Activated T-helper 1 cell treated with anti-CD3 and anti-CD28 coated beads, Interleukin-12 subunit alpha, Interleukin-12 subunit beta, Interleukin-2, Interleukin-4 antibody, amounts not matched to agents 30 ng/mL and 10 ng/mL and 1 ng/mL, durations not matched to agents 14 hours and 24 hours and 36 hours (primary cell): ENCODE data around the gene IL19. TPM values are rescaled to one million over a fixed set of nuclear protein-coding genes. Genes with fewer than 3 reads are reported as not detected.
"Not testable (repeated sequence)": the region's sequence is repeated elsewhere in the genome, so short reads cannot be mapped to it uniquely, and the experiment has no call there.

ENCODE experiments used
- DNase-seq: peaks from one replicate; pipeline ENCODE4 v3.0.0; 2021; ENCODE audit warnings: low spot score
- H3K27ac Mint-ChIP-seq: one replicate; pipeline ENCODE4 v1.8.0; 2021; ENCODE audit warnings: mild to moderate bottlenecking, mixed read lengths
- H3K27me3 Mint-ChIP-seq: one replicate; pipeline ENCODE4 v1.8.0; 2022; ENCODE audit warnings: mild to moderate bottlenecking, moderate library complexity, mixed read lengths; ENCODE audit not compliant: insufficient read depth
- H3K36me3 Mint-ChIP-seq: one replicate; pipeline ENCODE4 v1.8.0; 2021; ENCODE audit warnings: low read depth, mixed read lengths
- H3K4me1 Mint-ChIP-seq: one replicate; pipeline ENCODE4 v1.8.0; 2021; ENCODE audit warnings: low read depth, mixed read lengths
- H3K4me3 Mint-ChIP-seq: one replicate; pipeline ENCODE4 v1.8.0; 2021; ENCODE audit warnings: mild to moderate bottlenecking, moderate library complexity, mixed read lengths
- H3K9me3 Mint-ChIP-seq: one replicate; pipeline ENCODE4 v1.8.0; 2021; ENCODE audit warnings: mixed read lengths
- intact Hi-C: fragments of 100-400 bp; cut with micrococcal nuclease; formaldehyde crosslinking; loops from one replicate; pipeline ENCODE4 v1.15.1; 2024
- total RNA-seq: library from RNA; stranded (reverse); gene quantifications from 2 replicates; pipeline ENCODE4 v1.2.3, GENCODE V29; 2022

Gene IL19
- total RNA-seq, 1 donor from 2014 or later = not detected

DNA sequence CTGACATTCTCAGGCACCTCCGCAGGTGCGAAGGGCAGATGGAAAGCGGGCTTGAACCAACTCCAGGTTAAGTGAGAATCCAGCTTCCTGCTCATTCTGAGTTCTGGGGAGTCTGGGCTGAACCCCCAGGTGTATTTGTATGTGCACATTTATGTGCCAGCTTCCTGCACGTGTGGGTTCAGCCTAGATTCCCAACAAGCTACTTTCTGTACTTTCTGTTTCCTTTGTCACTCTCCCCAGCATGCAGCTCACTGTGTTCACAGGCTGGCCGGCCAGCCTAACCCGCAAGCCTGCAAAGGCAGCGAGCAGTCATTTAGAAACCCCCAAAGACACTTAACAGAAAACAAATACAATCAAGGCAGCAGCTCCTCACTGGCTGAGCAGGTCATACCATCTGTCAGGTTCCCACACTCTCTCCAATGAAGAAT lies 1.3 kb upstream of the IL19 start:
- peak; percentile 70 for DNase-seq
- Mint-ChIP-seq H3K9me3 (peaks cover 3% of the 10 kb centered on the region), H3K36me3 (peaks cover 2% of the 10 kb centered on the region), H3K27ac (peak overlapping the region; percentile 57), H3K4me3 (peak overlapping the region; percentile 24), H3K4me1 (peaks cover 82% of the 10 kb centered on the region), H3K27me3 (peaks cover 33% of the 10 kb centered on the region)
- intact Hi-C loops = loop anchor here (1.0 kb wide), 3 partner anchors 15 to 35 kb away; no protein-coding TSS in a partner anchor

DNA sequence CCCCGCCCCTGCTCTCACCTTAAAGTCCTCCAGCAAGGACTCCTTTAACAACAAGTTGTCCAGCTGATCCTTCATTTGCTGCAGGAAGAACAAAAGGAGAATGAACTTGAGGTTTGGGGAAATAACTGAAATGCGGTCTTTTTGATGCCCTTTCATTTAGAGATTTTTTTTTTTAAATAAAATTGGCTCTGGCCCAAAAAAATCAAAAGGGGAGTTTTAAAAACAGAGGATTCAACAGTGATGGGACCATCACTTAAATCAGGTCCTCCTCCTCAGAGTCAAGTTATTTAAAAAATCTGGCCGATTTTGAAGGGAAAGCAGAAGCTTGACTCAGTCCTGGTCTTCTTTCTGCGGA lies 742 bp downstream of the IL19 start:
- DNase-seq = no peak
- H3K27ac Mint-ChIP-seq = no peak overlapping the region
- H3K27me3 Mint-ChIP-seq = peaks cover 43% of the 10 kb centered on the region
- H3K9me3 Mint-ChIP-seq = no peaks in the 10 kb centered on the region
- intact Hi-C loops = no loop called here
- peak overlapping the region; percentile 40 for H3K4me3 Mint-ChIP-seq
- peaks cover 69% of the 10 kb centered on the region for H3K4me1 Mint-ChIP-seq
- no peaks in the 10 kb centered on the region for H3K36me3 Mint-ChIP-seq

DNA sequence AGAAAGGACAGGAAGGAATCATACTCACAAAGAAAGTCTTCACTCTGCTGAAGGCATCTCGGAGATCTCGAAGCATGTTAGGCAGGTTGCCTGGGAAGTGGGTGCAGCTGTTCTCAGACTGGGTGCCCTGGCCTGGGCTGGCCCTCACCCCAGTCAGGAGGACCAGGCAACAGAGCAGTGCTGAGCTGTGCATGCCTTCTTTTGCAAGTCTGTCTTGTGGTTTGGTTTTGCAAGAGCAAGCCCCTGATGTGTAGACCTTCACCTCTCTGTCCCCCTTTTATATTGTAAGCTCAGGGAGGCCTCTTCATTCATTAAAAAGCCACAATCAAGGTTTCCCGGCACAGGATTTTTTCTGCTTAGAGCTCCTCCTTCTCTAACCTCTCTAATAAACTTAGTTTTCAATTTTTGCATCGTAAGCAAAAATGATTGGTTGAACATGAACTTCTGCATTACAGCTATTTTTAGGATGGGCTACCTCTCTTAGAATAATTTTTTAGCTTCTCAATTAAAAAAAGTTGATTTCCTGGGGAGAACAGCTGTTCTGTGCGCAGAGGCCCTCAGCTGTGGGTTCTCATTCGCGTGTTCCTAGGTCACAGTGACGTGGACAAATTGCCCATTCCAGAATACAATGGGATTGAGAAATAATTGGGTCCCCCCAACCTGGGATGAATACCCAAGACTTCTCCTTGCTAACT lies 1.8 kb downstream of the IL19 start, which contains the start of gene IL10:
Gene IL10 (minus strand): TSS at position 252 of the 695 bp plus-strand sequence. CDS start 59 bp downstream, at position 193.
- peaks cover 45% of the 10 kb centered on the region for H3K27me3 Mint-ChIP-seq
- no peak within 1 kb of the TSS for H3K27ac Mint-ChIP-seq
- H3K4me1 Mint-ChIP-seq = peaks cover 58% of the 10 kb centered on the region
- DNase-seq = no peak
- no peaks in the 10 kb centered on the region for H3K36me3 Mint-ChIP-seq
- H3K9me3 Mint-ChIP-seq = no peaks in the 10 kb centered on the region
- intact Hi-C loops = no loop called here
- H3K4me3 Mint-ChIP-seq = no peak within 1 kb of the TSS

DNA sequence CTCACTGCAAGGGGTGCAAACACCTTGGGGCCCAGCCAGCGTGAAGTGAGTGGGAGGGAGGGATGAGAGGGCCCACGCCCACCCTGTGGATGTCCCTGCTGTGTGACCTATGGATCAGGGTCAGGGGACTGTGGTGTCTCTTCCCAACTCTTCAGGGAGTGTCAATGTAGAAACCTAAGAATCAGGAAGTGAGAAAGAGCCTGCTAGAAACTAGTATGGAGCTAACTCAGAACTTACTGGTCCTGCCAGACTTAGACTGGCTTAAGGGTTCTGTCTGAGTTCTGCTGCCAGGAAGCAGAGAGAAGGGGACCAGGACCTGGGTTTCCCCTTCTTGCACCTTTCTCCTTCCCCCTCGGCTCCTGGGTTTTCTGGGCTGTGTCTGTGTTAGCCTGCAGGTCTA lies 3.5 kb downstream of the IL19 start:
- Mint-ChIP-seq H3K27me3 (peaks cover 52% of the 10 kb centered on the region), H3K4me1 (peaks cover 43% of the 10 kb centered on the region), H3K36me3 (no peaks in the 10 kb centered on the region), H3K9me3 (no peaks in the 10 kb centered on the region), H3K4me3 (no peak overlapping the region), H3K27ac (no peak overlapping the region)
- intact Hi-C loops = no loop called here
- DNase-seq = no peak

- H3K27ac Mint-ChIP-seq = no peak overlapping the region
- no peak for DNase-seq
- peaks cover 42% of the 10 kb centered on the region for H3K27me3 Mint-ChIP-seq
- intact Hi-C loops = no loop called here
- H3K36me3 Mint-ChIP-seq = no peaks in the 10 kb centered on the region
- no peaks in the 10 kb centered on the region for H3K9me3 Mint-ChIP-seq
- no peak overlapping the region for H3K4me3 Mint-ChIP-seq
- peaks cover 21% of the 10 kb centered on the region for H3K4me1 Mint-ChIP-seq
Observed at GRCh38 chr1:206776229-206776628, 5.7 kb downstream of the IL19 start.

DNA sequence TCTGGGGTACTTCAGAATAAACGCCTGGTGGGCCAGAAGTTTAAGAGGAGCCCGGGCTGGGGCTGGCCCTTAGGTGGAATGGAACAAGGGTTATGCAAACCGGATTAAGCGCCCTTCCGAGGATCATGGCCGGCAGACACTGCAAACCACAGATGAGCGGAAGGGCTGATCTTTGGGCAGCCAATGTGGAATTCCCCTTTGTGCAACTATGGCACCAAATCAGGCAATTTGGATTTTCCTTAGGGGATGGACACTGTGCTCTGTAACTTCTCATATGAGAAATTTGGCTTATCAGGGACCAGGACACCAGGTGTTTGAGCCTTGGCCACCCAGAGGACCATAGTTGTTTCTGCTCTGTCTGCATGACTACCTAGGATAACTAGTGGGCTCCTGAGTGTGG lies 7.5 kb downstream of the IL19 start:
- no peak for DNase-seq
- H3K27ac Mint-ChIP-seq = no peak overlapping the region
- peaks cover 31% of the 10 kb centered on the region for H3K27me3 Mint-ChIP-seq
- H3K4me1 Mint-ChIP-seq = peaks cover 21% of the 10 kb centered on the region
- no peak overlapping the region for H3K4me3 Mint-ChIP-seq
- H3K36me3 Mint-ChIP-seq = no peaks in the 10 kb centered on the region
- intact Hi-C loops = no loop called here
- H3K9me3 Mint-ChIP-seq = no peaks in the 10 kb centered on the region

- H3K9me3 Mint-ChIP-seq, intact Hi-C loops, DNase-seq, H3K4me3 Mint-ChIP-seq, H3K36me3 Mint-ChIP-seq, H3K27ac Mint-ChIP-seq: not testable (repeated sequence)
- peaks cover 23% of the 10 kb centered on the region for H3K27me3 Mint-ChIP-seq
- peaks cover 24% of the 10 kb centered on the region for H3K4me1 Mint-ChIP-seq
Observed at GRCh38 chr1:206778911-206779310, 8.3 kb downstream of the IL19 start.

GRCh38 chr1:206779638-206780037 lies 9.1 kb downstream of the IL19 start:
- Mint-ChIP-seq H3K36me3 (peaks cover 4% of the 10 kb centered on the region), H3K27ac (no peak overlapping the region), H3K4me3 (no peak overlapping the region), H3K4me1 (peaks cover 28% of the 10 kb centered on the region), H3K9me3 (no peaks in the 10 kb centered on the region), H3K27me3 (peaks cover 20% of the 10 kb centered on the region)
- intact Hi-C loops = no loop called here
- DNase-seq = no peak

DNA sequence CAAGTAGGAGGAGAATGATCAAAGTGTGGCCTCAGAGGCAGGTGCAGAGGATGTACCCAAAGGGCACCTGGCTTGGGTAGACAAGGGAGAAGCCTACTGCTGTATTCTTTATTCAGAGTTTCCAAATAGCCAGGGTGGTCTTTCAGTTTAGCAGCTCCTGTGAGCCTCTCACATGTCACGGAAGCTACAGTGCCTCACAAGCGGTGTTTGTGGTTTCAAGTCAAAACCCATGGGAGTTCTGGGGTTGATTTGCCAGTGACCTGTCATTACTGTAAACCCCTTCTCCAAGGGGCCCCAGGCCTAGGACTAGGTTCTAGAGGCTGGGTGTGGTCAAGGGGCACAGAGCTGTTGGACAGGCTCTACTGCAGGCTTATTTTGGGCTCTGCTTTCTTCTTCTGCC lies 11.9 kb downstream of the IL19 start:
- Mint-ChIP-seq H3K4me3 (no peak overlapping the region), H3K4me1 (peaks cover 57% of the 10 kb centered on the region), H3K27me3 (peaks cover 11% of the 10 kb centered on the region), H3K36me3 (peaks cover 4% of the 10 kb centered on the region), H3K9me3 (no peaks in the 10 kb centered on the region), H3K27ac (peak overlapping the region; percentile 21)
- DNase-seq = no peak
- intact Hi-C loops = no loop called here

- intact Hi-C loops = no loop called here
- peaks cover 64% of the 10 kb centered on the region for H3K4me1 Mint-ChIP-seq
- no peak for DNase-seq
- no peak overlapping the region for H3K4me3 Mint-ChIP-seq
- H3K27me3 Mint-ChIP-seq = peaks cover 9% of the 10 kb centered on the region
- no peak overlapping the region for H3K27ac Mint-ChIP-seq
- H3K9me3 Mint-ChIP-seq = no peaks in the 10 kb centered on the region
- H3K36me3 Mint-ChIP-seq = peaks cover 4% of the 10 kb centered on the region
Observed at GRCh38 chr1:206783506-206783905, 12.9 kb downstream of the IL19 start.

- Mint-ChIP-seq H3K36me3 (peaks cover 4% of the 10 kb centered on the region), H3K4me3 (peak overlapping the region; percentile 72), H3K4me1 (peaks cover 69% of the 10 kb centered on the region), H3K27me3 (peaks cover 14% of the 10 kb centered on the region), H3K27ac (peak overlapping the region; percentile 93), H3K9me3 (no peaks in the 10 kb centered on the region)
- peak; percentile 87 for DNase-seq
- intact Hi-C loops = loop anchor here (1.0 kb wide), 5 partner anchors 15 to 128 kb away; no protein-coding TSS in a partner anchor
Observed at GRCh38 chr1:206784471-206784903, 13.9 kb downstream of the IL19 start.

GRCh38 chr1:206785182-206785765 lies 14.7 kb downstream of the IL19 start:
- DNase-seq = no peak
- Mint-ChIP-seq H3K36me3 (peaks cover 4% of the 10 kb centered on the region), H3K27ac (peak overlapping the region; percentile 40), H3K9me3 (no peaks in the 10 kb centered on the region), H3K4me3 (peak overlapping the region; percentile 72), H3K27me3 (peaks cover 18% of the 10 kb centered on the region), H3K4me1 (peaks cover 77% of the 10 kb centered on the region)
- intact Hi-C loops = no loop called here

DNA sequence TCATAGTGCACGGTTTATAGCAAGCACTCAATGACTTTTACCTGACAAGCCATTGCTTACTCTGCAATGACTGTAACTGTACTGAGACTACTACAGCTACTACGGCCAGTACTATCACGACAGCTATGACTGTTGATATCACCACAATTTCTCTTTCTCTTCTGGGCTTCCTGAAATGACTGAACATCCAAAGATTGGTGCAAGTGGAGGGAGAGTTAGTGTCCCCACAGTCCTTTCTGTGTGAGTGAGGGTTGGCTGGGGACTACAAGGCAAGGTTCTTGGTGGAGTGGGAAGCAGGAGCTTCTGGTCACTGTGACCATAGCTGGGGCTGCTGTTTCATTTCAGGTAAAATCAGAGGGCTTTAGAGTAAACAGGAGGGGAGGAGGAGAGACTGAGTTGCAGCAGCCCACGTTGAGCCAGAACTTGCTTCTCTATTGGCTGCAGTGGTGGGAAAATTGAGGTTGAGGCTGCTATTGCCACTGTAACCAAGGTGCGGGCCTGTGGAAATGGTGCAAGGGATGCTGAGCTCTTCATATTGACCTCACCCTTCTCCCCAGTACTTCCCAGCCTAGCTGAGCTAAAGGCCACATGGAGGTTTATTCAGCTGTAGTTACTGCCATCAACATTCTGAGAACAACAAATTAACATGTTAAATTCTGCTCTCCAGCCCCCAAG lies 15.8 kb downstream of the IL19 start:
- H3K4me1 Mint-ChIP-seq = peaks cover 87% of the 10 kb centered on the region
- H3K36me3 Mint-ChIP-seq = peaks cover 4% of the 10 kb centered on the region
- peak overlapping the region; percentile 48 for H3K4me3 Mint-ChIP-seq
- H3K27me3 Mint-ChIP-seq = peaks cover 18% of the 10 kb centered on the region
- H3K9me3 Mint-ChIP-seq = no peaks in the 10 kb centered on the region
- intact Hi-C loops = loop anchor here (1.0 kb wide), 1 partner anchor 8 kb away; no protein-coding TSS in a partner anchor
- no peak for DNase-seq
- peak overlapping the region; percentile 85 for H3K27ac Mint-ChIP-seq
